ENCODE data around the gene CCDC171. TPM values are rescaled to one million over a fixed set of nuclear protein-coding genes. Genes with fewer than 3 reads are reported as not detected.

Gene CCDC171
- total and polyA plus RNA-seq, 10 of the 15 experiments (the other 5 are each of a cell fraction or from before 2014, with no cell fraction given): 1.00 to 7.2 (median 2.8) TPM

- H4K20me1 ChIP-seq (ENCODE audit: control insufficient read depth, insufficient read depth): no peaks in the 10 kb centered on the region
- ATAC-seq: peak; percentile 53
- no peak overlapping the region for H3K9ac ChIP-seq (ENCODE audit: control insufficient read depth, insufficient read depth, low read length)
- intact Hi-C loops (cut with micrococcal nuclease; ENCODE audit: unreplicated experiment) (no loop called here), in situ Hi-C loops (cut with MboI) (no loop called here)
- ChIA-PET RAD21 (ENCODE audit: unreplicated experiment) (interaction anchor here (1.2 kb wide), 1 partner anchor 13 kb away, joined by 3 read pairs; no protein-coding TSS in a partner anchor), POLR2A (no interaction called here), CTCF (interaction anchor here (0.9 kb wide), 1 partner anchor 17 kb away, joined by 4 read pairs; no protein-coding TSS in a partner anchor), SMC1A (ENCODE audit: uncharacterized antibody, unreplicated experiment) (no interaction called here)
- TF ChIP-seq, protein P1, sequence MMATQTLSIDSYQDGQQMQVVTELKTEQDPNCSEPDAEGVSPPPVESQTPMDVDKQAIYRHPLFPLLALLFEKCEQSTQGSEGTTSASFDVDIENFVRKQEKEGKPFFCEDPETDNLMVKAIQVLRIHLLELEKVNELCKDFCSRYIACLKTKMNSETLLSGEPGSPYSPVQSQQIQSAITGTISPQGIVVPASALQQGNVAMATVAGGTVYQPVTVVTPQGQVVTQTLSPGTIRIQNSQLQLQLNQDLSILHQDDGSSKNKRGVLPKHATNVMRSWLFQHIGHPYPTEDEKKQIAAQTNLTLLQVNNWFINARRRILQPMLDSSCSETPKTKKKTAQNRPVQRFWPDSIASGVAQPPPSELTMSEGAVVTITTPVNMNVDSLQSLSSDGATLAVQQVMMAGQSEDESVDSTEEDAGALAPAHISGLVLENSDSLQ (IDR thresholded peaks at IDR 0.05): 0 out of 2 replicates have a peak, but pooled peaks have one; percentile 8
- TF ChIP-seq ATF3 (IDR thresholded peaks at IDR 0.05; ENCODE audit: borderline replicate concordance, extremely low read depth, low read depth, low read length) (no peak), CHD4 (IDR thresholded peaks at IDR 0.05) (no peak), SIN3A (IDR thresholded peaks at IDR 0.05; ENCODE audit: low read depth, low read length) (no peak), NR2C2 (IDR thresholded peaks at IDR 0.05; ENCODE audit: borderline replicate concordance, control insufficient read depth, insufficient read length, low read depth) (no peak)
- TF ChIP-seq, protein P2, sequence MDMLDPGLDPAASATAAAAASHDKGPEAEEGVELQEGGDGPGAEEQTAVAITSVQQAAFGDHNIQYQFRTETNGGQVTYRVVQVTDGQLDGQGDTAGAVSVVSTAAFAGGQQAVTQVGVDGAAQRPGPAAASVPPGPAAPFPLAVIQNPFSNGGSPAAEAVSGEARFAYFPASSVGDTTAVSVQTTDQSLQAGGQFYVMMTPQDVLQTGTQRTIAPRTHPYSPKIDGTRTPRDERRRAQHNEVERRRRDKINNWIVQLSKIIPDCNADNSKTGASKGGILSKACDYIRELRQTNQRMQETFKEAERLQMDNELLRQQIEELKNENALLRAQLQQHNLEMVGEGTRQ (IDR thresholded peaks at IDR 0.05; ENCODE audit: borderline replicate concordance, low read depth, low read length): no peak
- BruUV-seq (replicated peaks): no TSS peak
- H3K4me1 ChIP-seq (ENCODE audit: control insufficient read depth, insufficient read depth, low read length): no peaks in the 10 kb centered on the region
- no peak for DNase-seq (ENCODE audit: low read depth, low spot score)
- H2AFZ ChIP-seq (ENCODE audit: control insufficient read depth, low read depth, low read length): no peak overlapping the region
- no peaks in the 10 kb centered on the region for H3K36me3 ChIP-seq (ENCODE audit: control insufficient read depth in 2 of 2, insufficient read depth in 2 of 2, low read length in 1 of 2)
- no peaks in the 10 kb centered on the region for H3K9me3 ChIP-seq (replicated peaks; ENCODE audit: control insufficient read depth, insufficient read depth, low read length)
- H3K4me2 ChIP-seq (ENCODE audit: control insufficient read depth, insufficient read depth): no peak overlapping the region
- no peaks in the 10 kb centered on the region for H3K79me2 ChIP-seq (ENCODE audit: control insufficient read depth, insufficient read depth, low read length)
- WGBS (ENCODE audit: insufficient coverage, insufficient replicate concordance, low lambda C conversion rate, missing lambda C conversion rate): 0% methylated on average over 1 of the region's 1 CpG
- H3K27me3 ChIP-seq (replicated peaks in 1 of 2; ENCODE audit: control insufficient read depth in 2 of 2, insufficient read depth in 2 of 2, low read length in 1 of 2): no peaks in the 10 kb centered on the region
- no peak overlapping the region for H3K4me3 ChIP-seq
- no peak for FAIRE-seq
- H3K27ac ChIP-seq (ENCODE audit: control insufficient read depth, insufficient read depth): no peak overlapping the region
Observed at GRCh38 chr9:15635752-15636151, 82.9 kb downstream of the CCDC171 start.

Data from GM12878 (cell line).